ENCODE data around the gene TGFBR2. TPM values are rescaled to one million over a fixed set of nuclear protein-coding genes. Genes with fewer than 3 reads are reported as not detected.

The TGFBR2 gene
- total RNA-seq, 1 donor from 2014 or later: 39.9 TPM

DNA sequence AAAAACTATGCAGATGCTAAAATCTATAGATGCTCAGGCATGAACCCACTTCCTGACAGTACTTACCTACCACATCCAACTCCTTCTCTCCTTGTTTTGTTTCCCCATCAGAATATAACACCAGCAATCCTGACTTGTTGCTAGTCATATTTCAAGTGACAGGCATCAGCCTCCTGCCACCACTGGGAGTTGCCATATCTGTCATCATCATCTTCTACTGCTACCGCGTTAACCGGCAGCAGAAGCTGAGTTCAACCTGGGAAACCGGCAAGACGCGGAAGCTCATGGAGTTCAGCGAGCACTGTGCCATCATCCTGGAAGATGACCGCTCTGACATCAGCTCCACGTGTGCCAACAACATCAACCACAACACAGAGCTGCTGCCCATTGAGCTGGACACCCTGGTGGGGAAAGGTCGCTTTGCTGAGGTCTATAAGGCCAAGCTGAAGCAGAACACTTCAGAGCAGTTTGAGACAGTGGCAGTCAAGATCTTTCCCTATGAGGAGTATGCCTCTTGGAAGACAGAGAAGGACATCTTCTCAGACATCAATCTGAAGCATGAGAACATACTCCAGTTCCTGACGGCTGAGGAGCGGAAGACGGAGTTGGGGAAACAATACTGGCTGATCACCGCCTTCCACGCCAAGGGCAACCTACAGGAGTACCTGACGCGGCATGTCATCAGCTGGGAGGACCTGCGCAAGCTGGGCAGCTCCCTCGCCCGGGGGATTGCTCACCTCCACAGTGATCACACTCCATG is 65.3 kb downstream of the TGFBR2 start:
- Histone ChIP-seq H3K27me3 (ENCODE audit: insufficient read depth, low read length) (no peaks in the 10 kb centered on the region), H3K36me3 (ENCODE audit: insufficient read depth, low read length) (peaks cover 52% of the 10 kb centered on the region), H3K9me3 (ENCODE audit: insufficient read depth, low read depth, low read length) (no peaks in the 10 kb centered on the region), H3K79me2 (ENCODE audit: insufficient read depth, low read length) (peaks cover 54% of the 10 kb centered on the region), H3K4me2 (ENCODE audit: low read length) (no peak overlapping the region), H2AFZ (ENCODE audit: low read depth, low read length) (no peak overlapping the region), H3K4me1 (ENCODE audit: insufficient read depth, low read length) (peaks cover 6% of the 10 kb centered on the region), H3K27ac (ENCODE audit: low read depth, low read length) (no peak overlapping the region), H4K20me1 (ENCODE audit: insufficient read depth, low read length) (peaks cover 13% of the 10 kb centered on the region), H3K9ac (ENCODE audit: low read length) (no peak overlapping the region), H3K4me3 (ENCODE audit: insufficient read depth, low read depth, low read length) (no peak overlapping the region)
- no peak for FAIRE-seq
- Mint-ChIP-seq H3K36me3 (ENCODE audit: low read depth, unreplicated experiment) (peaks cover 33% of the 10 kb centered on the region), H3K4me3 (ENCODE audit: unreplicated experiment) (no peak overlapping the region), H3K27me3 (ENCODE audit: low read depth, unreplicated experiment) (no peaks in the 10 kb centered on the region), H3K4me1 (ENCODE audit: low read depth, unreplicated experiment) (peaks cover 17% of the 10 kb centered on the region), H3K27ac (ENCODE audit: unreplicated experiment) (no peak overlapping the region), H3K9me3 (ENCODE audit: unreplicated experiment) (no peaks in the 10 kb centered on the region)
- TF ChIP-seq, protein P1, sequence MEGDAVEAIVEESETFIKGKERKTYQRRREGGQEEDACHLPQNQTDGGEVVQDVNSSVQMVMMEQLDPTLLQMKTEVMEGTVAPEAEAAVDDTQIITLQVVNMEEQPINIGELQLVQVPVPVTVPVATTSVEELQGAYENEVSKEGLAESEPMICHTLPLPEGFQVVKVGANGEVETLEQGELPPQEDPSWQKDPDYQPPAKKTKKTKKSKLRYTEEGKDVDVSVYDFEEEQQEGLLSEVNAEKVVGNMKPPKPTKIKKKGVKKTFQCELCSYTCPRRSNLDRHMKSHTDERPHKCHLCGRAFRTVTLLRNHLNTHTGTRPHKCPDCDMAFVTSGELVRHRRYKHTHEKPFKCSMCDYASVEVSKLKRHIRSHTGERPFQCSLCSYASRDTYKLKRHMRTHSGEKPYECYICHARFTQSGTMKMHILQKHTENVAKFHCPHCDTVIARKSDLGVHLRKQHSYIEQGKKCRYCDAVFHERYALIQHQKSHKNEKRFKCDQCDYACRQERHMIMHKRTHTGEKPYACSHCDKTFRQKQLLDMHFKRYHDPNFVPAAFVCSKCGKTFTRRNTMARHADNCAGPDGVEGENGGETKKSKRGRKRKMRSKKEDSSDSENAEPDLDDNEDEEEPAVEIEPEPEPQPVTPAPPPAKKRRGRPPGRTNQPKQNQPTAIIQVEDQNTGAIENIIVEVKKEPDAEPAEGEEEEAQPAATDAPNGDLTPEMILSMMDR (IDR thresholded peaks at IDR 0.05; ENCODE audit: insufficient read depth, low read depth, low read length): no peak
- no peak for TF ChIP-seq EZH2 (IDR thresholded peaks at IDR 0.05; ENCODE audit: insufficient read depth, low read length)
- DNase-seq (ENCODE audit: low read depth): no peak

- no peak overlapping the region for H3K4me3 Mint-ChIP-seq (ENCODE audit: unreplicated experiment)
- Histone ChIP-seq H3K4me3 (ENCODE audit: insufficient read depth, low read depth, low read length) (no peak overlapping the region), H3K9ac (ENCODE audit: low read length) (no peak overlapping the region), H3K79me2 (ENCODE audit: insufficient read depth, low read length) (peaks cover 58% of the 10 kb centered on the region), H3K4me2 (ENCODE audit: low read length) (no peak overlapping the region), H2AFZ (ENCODE audit: low read depth, low read length) (no peak overlapping the region), H3K4me1 (ENCODE audit: insufficient read depth, low read length) (no peaks in the 10 kb centered on the region), H3K27me3 (ENCODE audit: insufficient read depth, low read length) (no peaks in the 10 kb centered on the region), H3K36me3 (ENCODE audit: insufficient read depth, low read length) (peaks cover 58% of the 10 kb centered on the region), H3K9me3 (ENCODE audit: insufficient read depth, low read depth, low read length) (no peaks in the 10 kb centered on the region), H4K20me1 (ENCODE audit: insufficient read depth, low read length) (peaks cover 13% of the 10 kb centered on the region), H3K27ac (ENCODE audit: low read depth, low read length) (no peak overlapping the region)
- H3K9me3 Mint-ChIP-seq (ENCODE audit: unreplicated experiment): no peaks in the 10 kb centered on the region
- DNase-seq (ENCODE audit: low read depth): no peak
- TF ChIP-seq, protein P1 (IDR thresholded peaks at IDR 0.05; ENCODE audit: insufficient read depth, low read depth, low read length): no peak
- no peak for FAIRE-seq
- H3K27me3 Mint-ChIP-seq (ENCODE audit: low read depth, unreplicated experiment): no peaks in the 10 kb centered on the region
- peaks cover 12% of the 10 kb centered on the region for H3K4me1 Mint-ChIP-seq (ENCODE audit: low read depth, unreplicated experiment)
- no peak overlapping the region for H3K27ac Mint-ChIP-seq (ENCODE audit: unreplicated experiment)
- peaks cover 37% of the 10 kb centered on the region for H3K36me3 Mint-ChIP-seq (ENCODE audit: low read depth, unreplicated experiment)
These were observed 65.9 kb downstream of the TGFBR2 start for GRCh38 chr3:30672287-30672735.

GRCh38 chr3:30672959-30673358 is 66.6 kb downstream of the TGFBR2 start:
- no peak overlapping the region for H3K27ac ChIP-seq (ENCODE audit: low read depth, low read length)

More at GRCh38 chr3:30672959-30673358, 66.6 kb downstream of the TGFBR2 start:
- H3K4me3 Mint-ChIP-seq (ENCODE audit: unreplicated experiment): no peak overlapping the region
- Histone ChIP-seq H3K9ac (ENCODE audit: low read length) (no peak overlapping the region), H3K27me3 (ENCODE audit: insufficient read depth, low read length) (no peaks in the 10 kb centered on the region), H2AFZ (ENCODE audit: low read depth, low read length) (no peak overlapping the region), H4K20me1 (ENCODE audit: insufficient read depth, low read length) (peaks cover 13% of the 10 kb centered on the region), H3K79me2 (ENCODE audit: insufficient read depth, low read length) (peaks cover 61% of the 10 kb centered on the region), H3K36me3 (ENCODE audit: insufficient read depth, low read length) (peaks cover 64% of the 10 kb centered on the region), H3K9me3 (ENCODE audit: insufficient read depth, low read depth, low read length) (no peaks in the 10 kb centered on the region), H3K4me2 (ENCODE audit: low read length) (no peak overlapping the region), H3K4me3 (ENCODE audit: insufficient read depth, low read depth, low read length) (no peak overlapping the region), H3K4me1 (ENCODE audit: insufficient read depth, low read length) (no peaks in the 10 kb centered on the region)
- no peak overlapping the region for H3K27ac Mint-ChIP-seq (ENCODE audit: unreplicated experiment)
- H3K9me3 Mint-ChIP-seq (ENCODE audit: unreplicated experiment): no peaks in the 10 kb centered on the region
- H3K36me3 Mint-ChIP-seq (ENCODE audit: low read depth, unreplicated experiment): peaks cover 43% of the 10 kb centered on the region
- H3K27me3 Mint-ChIP-seq (ENCODE audit: low read depth, unreplicated experiment): no peaks in the 10 kb centered on the region
- H3K4me1 Mint-ChIP-seq (ENCODE audit: low read depth, unreplicated experiment): peaks cover 9% of the 10 kb centered on the region
- peak; percentile 50 for DNase-seq (ENCODE audit: low read depth)
- no peak for FAIRE-seq
- TF ChIP-seq EZH2 (IDR thresholded peaks at IDR 0.05; ENCODE audit: insufficient read depth, low read length): no peak
- TF ChIP-seq, protein P1 (IDR thresholded peaks at IDR 0.05; ENCODE audit: insufficient read depth, low read depth, low read length): no peak
